Heart left ventricle (tissue), 16 donors: ENCODE results near the gene IL20RA. TPM values are rescaled to one million over a fixed set of nuclear protein-coding genes. Genes with fewer than 3 reads are reported as not detected.
"Not testable (repeated sequence)": the region's sequence is repeated elsewhere in the genome, so short reads cannot be mapped to it uniquely, and the experiment has no call there.

Experiments
- ATAC-seq, 4 donors: fragments of 200-7000 bp; cut with Tn5 transposase; one replicate each; pipeline ENCODE4 v1.9.1; 2020 to 2022; ENCODE audit warnings: moderate library complexity in 4 of 4, mild to moderate bottlenecking in 3 of 4, moderate number of reproducible peaks in 1 of 4
- DNase-seq, 5 donors: peaks; one replicate each; pipeline ENCODE4 v3.0.0-alpha.2; 2020
- H3K27ac ChIP-seq, 12 donors: fragments of 200-600 bp; sonication (generic) in 4 of 12; one replicate each; pipeline versions ENCODE4 v1.5.0 to v1.8.0; 2016 to 2022; ENCODE audit warnings: mild to moderate bottlenecking in 2 of 12
- H3K27me3 ChIP-seq, 9 donors: fragments of 200-600 bp; sonication (generic) in 2 of 9; one replicate each; pipeline versions ENCODE4 v1.5.1 to v1.8.0; 2016 to 2022; ENCODE audit warnings: mild to moderate bottlenecking in 3 of 9
- H3K36me3 ChIP-seq, 9 donors: fragments of 200-600 bp; sonication (generic) in 2 of 9; one replicate each; pipeline versions ENCODE4 v1.5.0 to v1.8.0; 2018 to 2022; ENCODE audit warnings: mild to moderate bottlenecking in 2 of 9
- H3K4me1 ChIP-seq, 12 donors: fragments of 200-600 bp; sonication (generic) in 4 of 12; one replicate each; pipeline versions ENCODE4 v1.5.0 to v1.8.0; 2016 to 2022; ENCODE audit warnings: mild to moderate bottlenecking in 3 of 12
- H3K4me3 ChIP-seq, 12 donors: fragments of 200-600 bp; sonication (generic) in 4 of 12; one replicate each; pipeline versions ENCODE4 v1.5.0 to v1.8.0; 2017 to 2022; ENCODE audit warnings: mild to moderate bottlenecking in 9 of 12, moderate library complexity in 4 of 12
- H3K9me3 ChIP-seq, 12 donors: fragments of 200-600 bp; sonication (generic) in 4 of 12; one replicate each; pipeline versions ENCODE4 v1.5.0 to v1.8.0; 2016 to 2022; ENCODE audit warnings: mild to moderate bottlenecking in 1 of 12
- POLR2A ChIP-seq, 2 donors: fragments of 450-650 bp; IDR thresholded peaks; one replicate each; pipeline ENCODE4 v1.6.1; 2017; ENCODE audit warnings: antibody characterized with exemption in 2 of 2, mild to moderate bottlenecking in 2 of 2, moderate library complexity in 2 of 2
- WGBS, 4 donors: extraction: QIAGEN DNeasy Blood & Tissue Kit in 2 of 4; methylation state at CpG; one replicate each; pipeline versions ENCODE4 v1.1.5 to v1.1.7; 2013 to 2018; 5-methylcytosine and 5-hydroxymethylcytosine counted together
- intact Hi-C, 10 donors: fragments of 100-400 bp; cut with DNase I; formaldehyde crosslinking; loops; one replicate each; pipeline versions ENCODE4 v1.11.1 to v1.14.2; 2022
- polyA plus RNA-seq, 2 donors: library from polyadenylated mRNA; stranded (reverse); fragments of 200-250 nt; gene quantifications; one replicate each; pipeline ENCODE4 v1.2.3, GENCODE V29; 2013
- total RNA-seq, 9 donors: library from RNA; depleted of rRNA in 2 of 9; stranded (reverse); fragments of >200 nt in 2 of 9; fragmentation: NEBNext Ultra II Directional in 3 of 9; extraction: Animal tissue kit (Norgen Biotek cat#: 25700) in 3 of 9; gene quantifications; one replicate each; pipeline versions ENCODE4 v1.1.0 to v1.2.4, GENCODE V29; 2016 to 2023
- TF ChIP-seq, protein P1 (sequence below), 12 donors: fragments of 200-600 bp; sonication (generic) in 4 of 12; IDR thresholded peaks; one replicate each; pipeline versions ENCODE4 v1.5.0 to v1.8.0; 2018 to 2022; ENCODE audit warnings: antibody characterized with exemption in 12 of 12, mild to moderate bottlenecking in 5 of 12
- donor health status: ischemic (EF 13 %, LVEDD 7.1; RV severe dilation, severe dysfunction).
- donor health status: healthy with polysubstance abuse.
- donor health status: DM: no; HTN: yes; CAD: no.
- donor health status: DM: no; HTN: no; CAD: no.
- donor health status: ischemic (EF 25% LVEDD 6.9; RV normal size, moderate dysfunction).
- donor health status: ischemic (EF 25% LVEDD 5.7; RV mildly dilated, moderate dysfunction).
- donor health status: healthy.
- donor health status: DM: yes; HTN: yes; CAD: no.
- donor health status: ischemic (EF 35%, LVEDD 5.7; RV mildly dilated, moderate dysfunction).
- donor health status: nonischemic (EF 11% LVEDD 7.7; RV severe dilation, severe dysfunction).
- donor health status: DM: yes; HTN: yes; CAD: no.
- donor health status: PGD.
- donor health status: ischemic (EF 29% LVEDD 5.4; RV normal size, mild dysfunction).
- donor health status: nonischemic (EF 23%, LVEDD 6.1; RV moderate dilation, normal function).

The IL20RA gene
- total and polyA plus RNA-seq, 11 donors, result 0.19 to 6.9 (median 1.3) TPM

DNA sequence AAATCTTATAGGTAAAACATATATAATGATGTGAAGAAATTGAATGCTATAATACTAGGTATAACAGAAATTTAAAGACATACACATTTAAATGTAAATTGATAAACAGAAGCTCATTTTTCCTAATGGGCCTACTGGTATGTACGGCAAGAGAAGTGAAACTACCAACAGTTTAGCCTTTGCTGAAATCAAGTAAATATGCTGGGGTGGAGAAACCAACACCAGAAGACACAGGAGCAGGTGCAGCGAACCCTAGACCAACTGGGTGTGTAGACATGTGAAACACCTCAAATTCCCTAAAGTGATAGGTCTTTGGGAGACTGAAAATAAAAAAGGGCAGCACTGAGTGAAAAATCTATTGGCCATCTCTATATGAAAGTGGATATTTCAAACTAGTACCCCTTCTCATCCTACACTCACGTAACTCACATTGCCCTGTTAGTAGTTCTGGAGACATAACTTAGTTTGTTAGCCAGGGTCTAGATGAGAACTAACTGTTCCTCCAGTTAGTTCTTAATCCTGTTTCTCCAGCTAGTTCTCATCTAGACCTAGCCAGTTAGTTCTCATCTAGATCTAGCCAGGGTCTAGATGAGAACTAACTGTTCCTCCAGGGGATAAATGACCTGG is 69.6 kb downstream of the IL20RA start:
- no peak for DNase-seq
- no peak for ATAC-seq
- H3K27ac ChIP-seq, result no peak overlapping the region
- no peaks in the 10 kb centered on the region for H3K9me3 ChIP-seq
- no peaks in the 10 kb centered on the region for H3K27me3 ChIP-seq
- no peak for TF ChIP-seq POLR2A (IDR thresholded peaks at IDR 0.05)
- TF ChIP-seq, protein P1, sequence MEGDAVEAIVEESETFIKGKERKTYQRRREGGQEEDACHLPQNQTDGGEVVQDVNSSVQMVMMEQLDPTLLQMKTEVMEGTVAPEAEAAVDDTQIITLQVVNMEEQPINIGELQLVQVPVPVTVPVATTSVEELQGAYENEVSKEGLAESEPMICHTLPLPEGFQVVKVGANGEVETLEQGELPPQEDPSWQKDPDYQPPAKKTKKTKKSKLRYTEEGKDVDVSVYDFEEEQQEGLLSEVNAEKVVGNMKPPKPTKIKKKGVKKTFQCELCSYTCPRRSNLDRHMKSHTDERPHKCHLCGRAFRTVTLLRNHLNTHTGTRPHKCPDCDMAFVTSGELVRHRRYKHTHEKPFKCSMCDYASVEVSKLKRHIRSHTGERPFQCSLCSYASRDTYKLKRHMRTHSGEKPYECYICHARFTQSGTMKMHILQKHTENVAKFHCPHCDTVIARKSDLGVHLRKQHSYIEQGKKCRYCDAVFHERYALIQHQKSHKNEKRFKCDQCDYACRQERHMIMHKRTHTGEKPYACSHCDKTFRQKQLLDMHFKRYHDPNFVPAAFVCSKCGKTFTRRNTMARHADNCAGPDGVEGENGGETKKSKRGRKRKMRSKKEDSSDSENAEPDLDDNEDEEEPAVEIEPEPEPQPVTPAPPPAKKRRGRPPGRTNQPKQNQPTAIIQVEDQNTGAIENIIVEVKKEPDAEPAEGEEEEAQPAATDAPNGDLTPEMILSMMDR (IDR thresholded peaks at IDR 0.05), result no peak
- H3K36me3 ChIP-seq, result no peaks in the 10 kb centered on the region
- H3K4me3 ChIP-seq, result no peak overlapping the region
- WGBS, 4 donors, result 92 to 95% (median 93%) methylated on average over 3 of the region's 3 CpGs
- peaks cover 0 to 5% (median 0%) of the 10 kb centered on the region in 12 donors for H3K4me1 ChIP-seq
- intact Hi-C loops, result loop anchor here in 1 of 10 donors (5.0 kb wide), 1 partner anchor 37 kb away; no protein-coding TSS in a partner anchor

- not testable (repeated sequence) for DNase-seq
- WGBS, 4 donors, result 66 to 80% (median 76%) methylated on average over 8 of the region's 8 CpGs
Measured at GRCh38 chr6:136973781-136974180, 71.0 kb downstream of the IL20RA start.

DNA sequence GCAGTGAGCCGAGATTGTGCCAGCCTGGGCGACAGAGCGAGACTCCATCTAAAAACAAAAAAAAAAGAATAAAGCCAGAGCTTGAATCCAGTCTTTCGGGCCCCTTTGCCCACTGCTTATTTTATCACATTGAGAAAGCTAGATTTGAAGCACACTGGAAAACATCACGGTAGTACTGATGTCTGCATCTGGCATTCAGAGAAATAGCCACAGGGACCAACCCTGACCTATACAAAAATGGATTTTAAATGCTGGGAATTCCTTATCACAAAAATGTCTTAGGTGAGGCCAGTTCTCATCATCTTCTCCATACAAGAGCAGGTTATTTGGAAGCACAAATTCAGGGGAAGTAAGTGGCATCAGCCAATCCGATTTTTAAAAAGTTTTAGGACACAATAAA is 73.2 kb downstream of the IL20RA start:
- TF ChIP-seq, protein P1 (IDR thresholded peaks at IDR 0.05), result no peak
- TF ChIP-seq POLR2A (IDR thresholded peaks at IDR 0.05), result no peak
- Histone ChIP-seq H3K36me3 (no peaks in the 10 kb centered on the region), H3K27me3 (peaks cover 0 to 5% (median 0%) of the 10 kb centered on the region in 9 donors), H3K27ac (no peak overlapping the region), H3K9me3 (no peaks in the 10 kb centered on the region), H3K4me1 (peaks cover 0 to 15% (median 0%) of the 10 kb centered on the region in 12 donors), H3K4me3 (no peak overlapping the region)
- no peak for DNase-seq
- no peak for ATAC-seq
- intact Hi-C loops, result no loop called here
- 89 to 92% (median 90%) methylated on average over 6 of the region's 6 CpGs for WGBS, 4 donors

More at GRCh38 chr6:136973781-136974180, 71.0 kb downstream of the IL20RA start:
- H3K36me3 ChIP-seq, intact Hi-C loops, H3K9me3 ChIP-seq, ATAC-seq, H3K4me3 ChIP-seq, H3K27me3 ChIP-seq, H3K27ac ChIP-seq: not testable (repeated sequence)
- H3K4me1 ChIP-seq, result peaks cover 0 to 10% (median 0%) of the 10 kb centered on the region in 12 donors

DNA sequence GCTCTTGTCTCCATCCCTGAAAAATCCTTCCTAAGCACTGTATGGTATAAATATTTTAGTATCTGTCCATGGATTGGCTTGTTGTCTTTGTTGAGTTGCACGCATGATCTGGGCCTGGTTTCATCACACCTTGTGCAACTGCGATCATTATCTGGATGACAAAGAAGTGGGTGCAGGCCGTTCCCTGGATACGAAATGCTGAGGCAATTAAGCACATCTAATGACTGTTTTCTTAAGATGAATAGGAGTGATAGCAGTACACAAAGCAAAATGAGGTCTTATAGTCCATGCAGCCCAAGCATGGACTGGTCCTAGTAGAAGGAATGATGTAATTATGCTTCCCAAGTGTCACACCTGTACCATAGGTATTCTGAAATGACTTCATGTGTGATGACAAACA is 74.8 kb downstream of the IL20RA start:
- Histone ChIP-seq H3K36me3 (no peaks in the 10 kb centered on the region), H3K27ac (peak overlapping the region in 8 of 12 donors; percentile 34 to 79 (median 59)), H3K4me3 (no peak overlapping the region), H3K27me3 (peaks cover 0 to 5% (median 0%) of the 10 kb centered on the region in 9 donors), H3K4me1 (peaks cover 0 to 15% (median 0%) of the 10 kb centered on the region in 12 donors), H3K9me3 (no peaks in the 10 kb centered on the region)
- intact Hi-C loops, result loop anchor here in 8 of 10 donors (2.0 to 10.0 kb wide), 6 partner anchors 42 to 675 kb away; no protein-coding TSS in a partner anchor
- DNase-seq, result no peak
- TF ChIP-seq, protein P1 (IDR thresholded peaks at IDR 0.05), result no peak
- no peak for TF ChIP-seq POLR2A (IDR thresholded peaks at IDR 0.05)
- no peak for ATAC-seq
- 93 to 95% (median 94%) methylated on average over 4 of the region's 4 CpGs for WGBS, 4 donors
